RKO (cell line): ENCODE data around the gene PLK3.
"Not testable (repeated sequence)": the region's sequence is repeated elsewhere in the genome, so short reads cannot be mapped to it uniquely, and the experiment has no call there.

ENCODE experiments used
- DNase-seq: peaks from one replicate; pipeline ENCODE4 v3.0.0-alpha.2; 2016; ENCODE audit warnings: low spot score

The PLK3 gene

DNA sequence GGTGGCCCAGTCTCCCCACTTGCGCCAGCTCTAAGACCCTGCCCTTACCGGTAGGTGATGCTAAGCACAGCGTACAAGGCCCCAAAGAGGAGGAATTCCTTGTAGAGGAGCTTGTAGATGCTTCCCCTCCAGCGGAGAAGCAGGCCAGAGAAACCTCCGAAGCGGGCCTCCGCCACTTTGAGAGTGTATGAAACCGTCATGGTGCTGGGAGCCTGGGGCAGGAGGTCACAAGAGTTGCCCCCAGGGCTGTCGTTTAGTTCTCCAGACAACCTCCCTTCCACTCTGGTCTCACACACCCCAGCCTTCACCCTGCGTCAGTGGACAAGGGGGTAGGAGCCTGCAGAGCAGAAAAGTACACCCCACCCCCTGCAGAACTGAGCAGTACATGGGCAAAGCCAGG is 12.7 kb upstream of the PLK3 start:
- DNase-seq, result no peak

DNA sequence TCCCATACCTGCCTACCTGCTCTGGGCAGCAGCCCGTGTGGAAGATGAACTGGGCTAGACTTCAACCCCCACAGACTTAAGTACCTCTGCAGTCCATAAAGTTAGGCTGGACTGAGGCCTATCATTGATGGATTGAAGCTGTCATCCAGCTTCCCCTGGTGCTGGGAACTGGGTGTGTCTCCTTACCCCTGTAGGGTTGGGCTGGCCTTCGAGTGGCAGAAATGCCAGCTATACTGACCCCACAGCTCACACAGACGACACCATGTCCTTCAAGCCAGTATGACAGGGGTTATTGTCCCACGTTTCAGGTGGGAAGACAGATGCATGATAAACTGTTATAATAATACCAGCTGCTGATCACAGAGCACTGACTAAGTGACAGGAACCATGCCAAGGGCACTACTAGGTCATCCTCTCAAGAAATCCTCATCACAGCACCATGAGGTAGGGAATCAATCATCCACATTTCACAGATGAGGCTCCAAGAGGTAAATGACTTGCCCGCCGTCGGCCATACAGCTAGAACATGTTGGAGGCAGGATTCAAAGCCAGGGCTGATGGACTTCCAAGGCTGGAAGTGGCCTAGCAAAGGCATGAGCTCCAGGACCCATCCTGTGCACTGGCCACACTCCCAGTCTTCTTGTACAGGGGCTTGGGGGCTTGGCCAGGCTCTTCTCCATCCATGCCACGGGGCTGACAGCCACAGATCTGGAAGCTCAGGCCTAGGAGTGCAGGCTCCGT is 11.9 kb upstream of the PLK3 start, which contains the start of gene BEST4:
TSS of gene BEST4 (minus strand) at position 51 of the 741 bp plus-strand sequence. CDS start 465 bp downstream, outside the sequence.
- no peak for DNase-seq

- DNase-seq, result no peak
These were observed 9.0 kb upstream of the PLK3 start for GRCh38 chr1:44790968-44791801.

DNA sequence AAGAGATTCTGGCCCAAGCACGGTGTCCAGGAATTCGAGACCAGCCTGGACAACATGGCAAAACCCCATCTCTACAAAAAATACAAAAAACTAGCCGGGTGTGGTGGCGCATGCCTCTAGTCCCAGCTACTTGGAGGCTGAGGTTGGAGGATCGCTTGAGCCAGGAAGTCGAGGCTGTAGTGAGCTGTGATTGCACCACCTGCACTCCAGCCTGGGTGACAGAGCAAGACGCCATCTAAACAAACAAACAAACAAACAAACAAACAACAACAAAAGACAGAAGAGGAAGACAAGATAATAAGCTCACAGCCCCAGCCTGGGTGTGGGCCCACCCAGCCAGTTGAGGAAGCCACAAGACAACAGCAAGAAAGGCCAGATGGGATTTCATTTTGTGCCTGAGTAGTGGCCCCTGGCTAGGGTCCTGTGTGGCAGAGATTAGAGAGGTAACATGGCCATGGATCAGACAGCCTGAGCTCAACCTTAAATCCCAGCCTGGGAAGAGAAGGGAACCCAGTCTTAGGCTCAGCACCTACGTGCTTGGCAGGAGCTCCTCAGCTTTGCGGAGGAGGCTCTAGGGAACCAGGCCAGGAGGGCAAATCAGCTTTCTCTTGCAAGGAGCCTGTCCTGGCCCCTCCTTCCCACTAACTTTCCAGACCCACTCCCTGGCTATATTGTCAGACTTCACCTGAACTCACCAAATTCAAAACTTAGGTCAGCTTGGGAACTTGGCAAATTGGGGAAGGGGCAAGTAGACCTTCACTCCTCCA is 7.3 kb upstream of the PLK3 start:
- no peak for DNase-seq

DNA sequence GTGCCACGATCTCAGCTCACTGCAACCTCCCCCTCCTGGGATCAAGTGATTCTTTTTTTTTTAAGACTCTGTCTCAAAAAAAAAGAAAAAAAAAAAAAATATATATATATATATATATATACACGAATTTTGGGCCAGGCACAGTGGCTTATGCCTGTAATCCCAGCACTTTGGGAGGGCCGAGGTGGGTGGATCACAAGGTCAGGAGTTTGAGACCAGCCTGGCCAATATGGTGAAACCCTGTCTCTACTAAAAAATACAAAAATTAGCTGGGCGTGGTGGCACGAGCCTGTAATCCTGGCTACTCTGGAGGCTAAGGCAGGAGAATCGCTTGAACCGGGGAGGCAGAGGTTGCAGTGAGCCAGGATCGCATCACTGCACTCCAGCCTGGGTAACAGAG is 2.3 kb upstream of the PLK3 start:
- DNase-seq, result not testable (repeated sequence)

GRCh38 chr1:44798481-44799365 is 1.5 kb upstream of the PLK3 start:
- DNase-seq, result no peak

DNA sequence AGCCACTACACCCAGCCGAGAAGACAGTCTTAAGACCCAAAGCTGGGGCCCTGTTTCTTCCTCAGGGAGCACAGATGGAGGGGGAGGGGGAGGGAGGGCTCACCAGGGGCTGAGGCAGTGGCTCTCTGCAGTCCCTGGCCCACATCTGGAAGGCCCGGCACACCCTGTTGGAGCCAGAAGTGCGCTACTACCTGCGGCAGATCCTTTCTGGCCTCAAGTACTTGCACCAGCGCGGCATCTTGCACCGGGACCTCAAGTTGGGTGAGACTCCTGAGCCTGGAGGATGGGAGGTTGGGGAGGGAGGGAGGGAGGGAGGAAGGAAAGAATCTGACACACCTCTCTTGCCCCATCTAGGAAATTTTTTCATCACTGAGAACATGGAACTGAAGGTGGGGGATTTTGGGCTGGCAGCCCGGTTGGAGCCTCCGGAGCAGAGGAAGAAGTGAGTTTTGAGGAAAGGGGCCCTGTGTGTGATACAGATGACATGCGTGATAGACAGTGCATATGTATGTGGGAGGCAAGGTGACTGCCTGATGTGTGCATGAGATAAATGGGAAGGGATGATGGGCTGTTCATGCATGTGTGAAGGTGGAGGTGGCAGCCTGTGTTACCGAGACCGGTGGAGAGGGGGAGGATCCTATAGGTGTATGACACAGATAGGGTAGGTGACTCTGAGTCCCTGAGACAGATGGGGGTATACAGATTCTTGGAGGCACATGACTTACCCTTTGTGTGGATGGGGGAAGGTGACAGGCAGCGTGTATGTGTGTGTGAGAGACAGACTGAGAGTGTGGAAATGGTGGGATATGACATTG is 1.5 kb downstream of the PLK3 start:
- DNase-seq, result no peak

DNA sequence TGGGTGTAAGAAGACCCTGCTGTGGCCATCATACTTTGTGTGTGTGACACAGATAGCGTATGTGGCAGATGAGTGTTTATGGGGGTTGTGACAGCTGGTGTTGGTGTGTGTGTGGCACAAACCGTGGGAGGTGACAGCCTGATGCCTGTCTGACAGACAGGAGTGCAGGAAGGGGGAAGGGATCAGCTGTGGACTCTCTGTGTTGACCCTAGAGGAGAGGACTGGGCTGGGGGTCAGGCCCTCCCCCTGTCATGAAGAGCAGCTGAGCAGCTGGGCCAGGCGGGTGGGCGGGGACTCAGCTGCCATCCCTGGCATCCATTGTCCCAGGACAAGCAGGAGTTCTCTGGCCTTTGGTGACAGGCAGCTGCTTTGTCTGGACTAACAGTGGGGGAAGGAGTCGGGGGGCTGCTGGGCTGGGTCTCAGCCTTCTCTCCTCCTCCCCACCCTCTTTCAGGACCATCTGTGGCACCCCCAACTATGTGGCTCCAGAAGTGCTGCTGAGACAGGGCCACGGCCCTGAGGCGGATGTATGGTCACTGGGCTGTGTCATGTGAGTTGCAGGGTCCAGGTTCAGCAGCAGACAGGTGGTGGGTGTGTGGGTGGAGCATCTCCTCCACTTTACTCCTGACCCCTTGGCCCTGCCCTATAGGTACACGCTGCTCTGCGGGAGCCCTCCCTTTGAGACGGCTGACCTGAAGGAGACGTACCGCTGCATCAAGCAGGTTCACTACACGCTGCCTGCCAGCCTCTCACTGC is 2.3 kb downstream of the PLK3 start:
- no peak for DNase-seq

DNA sequence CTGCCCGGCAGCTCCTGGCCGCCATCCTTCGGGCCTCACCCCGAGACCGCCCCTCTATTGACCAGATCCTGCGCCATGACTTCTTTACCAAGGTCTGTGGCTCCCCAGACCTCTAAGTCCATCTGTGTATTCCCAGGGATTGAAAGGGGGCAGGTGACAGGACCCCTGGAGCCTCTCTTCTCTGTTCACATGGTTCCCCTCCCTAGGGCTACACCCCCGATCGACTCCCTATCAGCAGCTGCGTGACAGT is 2.8 kb downstream of the PLK3 start:
- DNase-seq, result no peak

- DNase-seq, result no peak
These were observed 3.3 kb downstream of the PLK3 start for GRCh38 chr1:44803312-44804095.

DNA sequence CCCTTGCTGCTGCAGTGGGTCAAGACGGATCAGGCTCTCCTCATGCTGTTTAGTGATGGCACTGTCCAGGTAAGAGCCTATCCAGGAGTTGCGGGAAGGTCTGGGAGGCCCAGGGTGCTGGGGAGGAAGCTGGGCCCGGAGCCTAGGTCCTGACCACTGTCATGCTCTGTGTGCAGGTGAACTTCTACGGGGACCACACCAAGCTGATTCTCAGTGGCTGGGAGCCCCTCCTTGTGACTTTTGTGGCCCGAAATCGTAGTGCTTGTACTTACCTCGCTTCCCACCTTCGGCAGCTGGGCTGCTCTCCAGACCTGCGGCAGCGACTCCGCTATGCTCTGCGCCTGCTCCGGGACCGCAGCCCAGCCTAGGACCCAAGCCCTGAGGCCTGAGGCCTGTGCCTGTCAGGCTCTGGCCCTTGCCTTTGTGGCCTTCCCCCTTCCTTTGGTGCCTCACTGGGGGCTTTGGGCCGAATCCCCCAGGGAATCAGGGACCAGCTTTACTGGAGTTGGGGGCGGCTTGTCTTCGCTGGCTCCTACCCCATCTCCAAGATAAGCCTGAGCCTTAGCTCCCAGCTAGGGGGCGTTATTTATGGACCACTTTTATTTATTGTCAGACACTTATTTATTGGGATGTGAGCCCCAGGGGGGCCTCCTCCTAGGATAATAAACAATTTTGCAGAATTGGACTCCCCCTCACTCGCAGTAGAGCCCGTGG is 5.3 kb downstream of the PLK3 start:
- DNase-seq, result no peak

GRCh38 chr1:44806025-44806703 is 6.0 kb downstream of the PLK3 start:
- no peak for DNase-seq

GRCh38 chr1:44806704-44807363 is 6.7 kb downstream of the PLK3 start, which contains the start of gene DYNLT4:
TSS of gene DYNLT4 (minus strand) at chr1:44807351. CDS start at chr1:44806668, 683 bp downstream.
- DNase-seq, result no peak

DNA sequence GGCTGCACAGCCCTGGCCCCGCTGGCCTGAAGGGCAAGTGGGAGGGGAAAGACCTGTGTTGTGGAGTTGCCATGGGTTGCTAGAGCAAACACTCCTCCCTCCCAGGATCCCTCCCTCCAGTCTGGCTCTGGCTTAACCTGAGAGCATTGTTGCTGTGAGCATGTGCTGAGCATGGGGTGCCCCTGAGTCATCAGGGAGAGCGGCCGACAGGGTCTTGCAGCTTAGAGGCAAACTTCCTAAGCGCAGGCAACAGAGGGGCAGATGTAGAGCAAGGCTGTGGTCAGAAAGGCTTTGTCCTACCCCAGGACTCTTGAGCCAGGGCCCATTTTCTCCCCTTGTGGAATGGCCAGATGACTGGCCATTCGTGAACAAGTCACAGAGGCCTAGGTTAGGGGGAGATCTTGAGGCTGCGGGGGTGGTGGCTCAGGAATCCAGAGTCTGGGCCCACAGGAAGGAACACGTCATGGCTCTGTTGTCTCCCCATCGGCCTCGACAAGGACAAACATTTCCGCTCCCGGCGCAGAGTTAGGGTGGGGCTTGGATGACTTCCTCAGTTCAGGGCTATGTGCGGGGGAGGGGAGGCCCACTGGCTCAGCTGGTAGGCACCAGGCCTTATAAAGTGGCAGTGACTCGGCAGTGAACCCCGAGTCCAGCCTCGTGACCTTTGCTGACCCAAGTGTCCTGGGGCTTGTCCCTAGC is 7.3 kb downstream of the PLK3 start:
- DNase-seq, result peak; percentile 87

GRCh38 chr1:44808063-44808937 is 8.1 kb downstream of the PLK3 start, which contains the start of gene BTBD19:
TSS of gene BTBD19 (plus strand) at chr1:44808523. CDS start at chr1:44808821, 298 bp downstream.
- DNase-seq, result no peak
